ENCODE data around the gene DHRS12.
A peak's percentile ranks its signal among the peaks of the same experiment; 100 is the strongest.

Gene DHRS12, protein sequence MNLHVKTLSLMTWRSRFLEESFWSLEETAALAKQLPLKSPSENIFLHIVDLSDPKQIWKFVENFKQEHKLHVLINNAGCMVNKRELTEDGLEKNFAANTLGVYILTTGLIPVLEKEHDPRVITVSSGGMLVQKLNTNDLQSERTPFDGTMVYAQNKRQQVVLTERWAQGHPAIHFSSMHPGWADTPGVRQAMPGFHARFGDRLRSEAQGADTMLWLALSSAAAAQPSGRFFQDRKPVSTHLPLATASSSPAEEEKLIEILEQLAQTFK

DNA sequence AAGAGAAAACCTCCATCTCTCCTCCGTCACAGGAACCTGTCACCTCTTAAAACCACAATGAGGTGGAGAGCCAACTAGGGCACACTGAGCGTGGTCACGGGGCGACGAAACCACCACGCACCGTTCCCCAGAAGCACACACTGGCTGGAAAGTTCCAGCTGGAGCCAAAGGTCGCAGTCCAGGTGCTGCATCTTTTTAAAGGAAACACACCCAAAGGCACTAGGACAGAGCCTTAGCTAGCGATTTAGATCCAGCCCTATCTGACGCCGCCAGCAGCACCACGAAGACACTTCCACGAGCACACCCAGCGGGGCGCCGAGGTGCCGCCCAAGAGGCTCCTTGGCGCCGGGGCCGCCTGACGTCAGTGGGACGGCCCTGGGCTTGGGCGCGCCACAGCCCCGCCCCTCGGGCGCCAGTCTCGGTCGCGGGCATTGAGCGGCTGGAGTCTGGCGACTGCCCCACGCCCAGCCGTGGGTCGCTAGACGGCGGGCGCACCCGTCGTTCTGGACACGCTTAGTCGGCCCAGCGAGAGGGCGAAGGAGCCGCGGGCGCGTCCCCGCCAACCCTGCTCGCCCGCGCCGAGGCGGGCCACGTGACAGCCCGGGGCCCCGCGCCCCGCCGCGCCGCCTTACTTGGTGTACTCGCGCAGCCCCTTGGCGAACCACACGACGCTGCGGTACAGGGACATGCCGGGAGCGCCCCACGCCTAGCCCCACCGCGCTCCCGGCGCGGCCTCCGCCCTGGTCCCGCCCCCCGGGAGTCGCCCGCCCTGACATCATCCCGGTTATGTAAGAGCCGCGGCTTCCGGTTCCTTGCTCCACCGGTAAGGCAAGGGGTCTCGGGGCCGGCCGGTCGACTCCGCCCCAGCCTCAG is at the start of gene DHRS12:
Gene DHRS12 (minus strand): TSS at position 742 of the 873 bp plus-strand sequence. CDS start 4,504 bp downstream, outside the sequence.
- DNase-seq = peak; percentile 96

DNA sequence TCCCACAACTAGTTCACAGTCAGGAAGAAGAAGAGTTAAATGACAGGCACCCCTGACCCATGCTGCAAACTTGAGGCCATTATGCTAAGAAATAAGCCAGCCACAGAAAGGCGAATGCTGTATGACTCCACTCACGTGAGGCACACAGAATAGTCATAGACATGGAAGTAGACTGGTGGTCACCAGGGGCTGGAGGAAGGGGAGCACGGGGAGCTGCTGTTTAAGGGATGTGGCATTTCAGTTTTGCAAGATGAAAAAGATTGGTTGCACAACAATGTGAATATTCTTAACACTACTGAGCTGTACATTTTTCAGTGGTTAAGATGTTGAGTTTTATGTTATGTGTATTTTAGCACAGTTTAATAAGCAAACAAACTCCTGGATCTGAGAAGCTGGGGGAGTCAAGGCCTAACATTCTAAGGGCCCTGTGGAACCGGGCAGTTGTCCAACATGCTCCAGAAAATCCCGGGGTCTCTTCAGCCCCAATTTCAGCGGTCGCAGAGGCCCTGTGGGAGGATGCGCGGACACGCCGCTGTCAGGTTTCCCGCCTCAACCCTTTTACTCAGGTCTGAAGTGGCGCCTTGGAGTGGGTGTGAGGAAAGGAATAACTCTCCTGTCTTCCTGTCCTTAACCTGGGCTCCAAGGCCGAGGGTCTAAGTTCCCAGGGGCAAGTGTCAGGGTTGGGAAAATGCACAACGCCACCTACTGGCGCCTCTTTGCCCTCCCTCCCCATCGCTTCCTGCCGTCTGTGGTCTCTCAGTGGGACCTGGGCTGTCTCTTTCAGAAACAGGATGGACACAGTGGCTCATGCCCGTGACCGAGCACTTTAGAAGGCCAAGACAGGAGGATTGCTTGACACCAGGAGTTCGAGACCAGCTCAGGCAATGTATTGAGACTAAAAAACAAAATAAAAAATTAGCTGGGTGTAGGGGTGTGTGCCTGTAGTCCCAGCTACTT is 45.5 kb upstream of the DHRS12 start:
- DNase-seq = peak; percentile 61

DNA sequence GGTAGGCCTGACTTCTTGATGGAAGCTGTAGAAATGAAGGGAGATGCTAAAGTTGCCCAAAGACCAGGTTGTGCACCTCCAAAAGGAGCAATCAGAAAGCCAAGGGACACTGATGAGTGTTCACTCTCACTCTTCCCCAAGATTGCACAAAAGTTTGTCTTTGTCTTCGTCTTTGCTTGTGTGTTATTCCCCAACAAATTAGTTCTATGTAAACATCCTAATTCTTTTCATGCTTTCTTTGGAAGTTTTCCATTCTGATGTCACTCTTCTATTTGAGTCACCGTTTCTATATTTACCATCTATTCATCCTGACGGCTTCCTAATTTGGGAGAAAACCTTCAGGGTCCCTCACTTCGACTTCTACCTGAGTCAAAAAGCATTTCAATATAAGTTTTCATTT is 44.7 kb upstream of the DHRS12 start:
- DNase-seq = no peak

DNA sequence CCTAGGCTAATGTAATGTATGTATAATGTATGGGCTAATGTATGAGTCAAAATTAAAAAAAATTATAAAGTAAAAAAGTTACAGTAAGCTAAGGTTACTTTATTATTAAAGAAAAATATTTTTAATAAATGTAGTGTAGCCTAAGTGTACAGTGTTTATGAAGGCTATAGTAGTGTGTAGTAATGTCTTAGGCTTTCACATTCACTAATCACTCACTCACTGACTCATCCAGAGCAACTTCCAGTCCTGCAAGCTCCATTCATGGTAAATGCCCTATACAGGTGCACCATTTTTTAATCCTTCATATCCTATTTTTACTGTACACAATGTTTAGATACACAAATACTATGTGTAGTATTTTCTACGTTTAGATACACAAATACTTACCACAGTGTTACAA is 42.8 kb upstream of the DHRS12 start:
- no peak for DNase-seq

DNA sequence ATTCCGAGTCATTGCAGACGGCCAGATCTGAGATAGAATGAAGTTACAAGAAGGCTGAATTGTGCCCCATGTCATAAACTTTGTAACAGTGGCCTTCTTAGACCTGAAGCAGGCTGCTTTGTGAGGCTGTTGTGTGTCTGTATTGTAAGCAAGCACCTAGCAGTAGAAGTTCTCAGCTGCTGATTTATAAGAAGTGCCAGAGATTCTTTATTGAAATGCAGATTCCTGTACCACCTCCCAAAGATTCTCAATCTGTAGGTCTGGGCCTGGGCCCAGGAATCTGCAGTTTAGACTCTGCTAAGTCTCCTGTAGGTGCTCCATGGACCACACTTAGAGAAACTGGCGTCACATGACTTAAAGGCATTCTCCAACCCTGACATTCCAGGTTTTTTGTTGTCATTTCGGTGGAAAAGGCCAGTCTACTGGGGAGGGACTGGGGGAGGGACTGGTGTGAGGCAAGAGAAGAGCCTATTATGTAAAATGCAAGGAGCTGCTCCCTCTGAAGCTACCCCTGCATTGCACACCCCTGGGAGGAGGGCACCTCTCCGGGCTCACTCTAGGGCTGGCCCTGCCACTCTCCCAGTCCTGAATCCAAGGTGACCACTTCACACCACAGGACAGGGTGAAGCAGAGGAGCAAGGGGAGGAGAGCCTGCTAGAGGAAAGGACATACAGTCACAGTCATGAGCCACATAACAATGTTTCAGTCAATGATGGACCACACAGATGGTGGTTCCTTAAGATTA is 41.8 kb upstream of the DHRS12 start:
- no peak for DNase-seq

DNA sequence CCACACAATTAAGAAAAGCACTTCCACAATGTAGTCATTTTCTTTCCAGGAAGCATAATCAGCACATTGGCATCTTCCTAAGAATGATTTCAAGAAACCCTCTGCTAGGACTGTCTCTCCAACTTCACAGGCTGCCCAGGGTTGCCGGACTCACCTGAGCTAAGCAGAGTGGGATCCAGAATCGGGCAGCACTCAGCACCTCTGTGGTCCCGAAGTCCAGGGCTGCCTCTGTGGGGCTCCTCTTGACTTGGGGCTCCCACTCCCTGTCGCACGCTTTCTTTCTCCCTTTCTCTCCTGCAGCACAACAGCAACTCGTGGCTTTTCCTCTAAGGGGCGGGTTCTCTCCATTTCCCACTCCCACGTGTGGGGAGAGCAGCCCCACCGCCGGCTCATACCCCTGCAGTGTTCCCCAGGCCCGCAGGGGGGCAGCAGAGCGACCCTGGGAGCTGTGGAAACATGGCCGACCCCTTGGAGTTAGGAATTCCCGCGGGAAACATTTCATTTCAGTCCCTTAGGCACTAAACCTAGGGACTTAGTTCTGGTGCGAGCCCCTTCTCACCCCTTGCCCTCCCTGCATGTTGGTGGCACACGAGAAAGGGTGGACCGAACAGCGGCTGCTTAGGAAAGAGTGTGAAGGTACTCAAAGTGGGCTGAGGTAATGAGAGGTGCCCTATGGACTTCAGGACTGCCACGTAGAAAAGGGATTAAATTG is 41.1 kb upstream of the DHRS12 start, which contains the start of gene TMEM272:
Gene TMEM272 (minus strand): TSS at position 316 of the 712 bp plus-strand sequence. CDS start 6,647 bp downstream, outside the sequence.
- DNase-seq = peak; percentile 66

DNA sequence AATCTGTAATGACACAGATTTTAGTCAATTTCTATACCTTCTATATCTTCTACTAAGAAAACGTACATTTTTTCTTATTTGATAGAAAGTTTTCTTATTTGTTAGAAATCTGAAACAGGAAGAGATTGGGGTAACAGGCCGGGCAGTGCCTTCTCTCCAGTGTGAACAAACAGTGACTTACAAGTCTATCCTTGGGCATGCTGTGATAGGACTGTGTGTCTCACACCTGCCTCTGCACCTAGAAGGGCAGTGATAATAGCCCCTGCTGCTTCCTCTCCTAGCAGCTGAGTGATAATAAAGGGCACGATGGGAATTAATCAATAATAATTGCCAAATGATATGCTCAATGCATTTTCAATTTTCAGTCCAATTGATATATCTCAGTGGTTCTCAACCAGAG is 39.6 kb upstream of the DHRS12 start:
- DNase-seq = no peak

DNA sequence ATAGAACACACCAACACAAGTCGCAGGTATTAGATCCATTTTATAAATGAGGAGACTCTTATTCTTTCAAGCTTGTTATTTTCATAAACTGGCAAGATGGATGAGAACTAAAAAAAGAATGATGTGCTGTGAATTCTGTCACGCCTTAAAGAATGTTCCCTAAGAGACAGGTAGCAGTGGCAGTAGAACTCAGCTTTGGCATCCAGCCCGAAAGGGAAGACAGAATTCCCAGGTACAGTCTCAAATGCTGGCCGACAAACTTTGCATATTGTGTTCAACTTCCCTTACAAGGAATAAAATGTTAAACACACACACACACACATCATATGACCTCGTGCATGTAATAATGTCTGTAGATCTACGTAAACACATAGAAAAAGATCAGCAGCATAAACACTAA is 37.8 kb upstream of the DHRS12 start:
- DNase-seq = no peak

DNA sequence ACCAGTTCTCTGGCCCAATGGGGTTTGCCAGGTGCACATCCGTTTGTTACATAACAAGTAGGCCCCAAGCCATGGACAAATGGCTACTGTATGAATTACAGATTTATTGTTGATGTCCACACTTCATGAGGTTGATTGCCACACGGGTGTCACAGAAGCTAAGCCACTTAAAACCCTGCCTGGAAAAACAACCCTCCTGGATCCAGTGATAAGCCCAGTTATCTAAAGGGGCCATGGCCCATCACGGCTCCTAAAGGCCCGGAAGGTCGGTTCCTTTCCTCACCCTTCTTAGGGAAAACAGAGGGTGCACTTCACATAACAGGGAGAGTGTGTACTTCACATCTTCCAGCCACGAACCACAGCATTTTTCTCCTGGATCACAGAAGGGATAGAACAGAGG is 37.0 kb upstream of the DHRS12 start:
- no peak for DNase-seq

DNA sequence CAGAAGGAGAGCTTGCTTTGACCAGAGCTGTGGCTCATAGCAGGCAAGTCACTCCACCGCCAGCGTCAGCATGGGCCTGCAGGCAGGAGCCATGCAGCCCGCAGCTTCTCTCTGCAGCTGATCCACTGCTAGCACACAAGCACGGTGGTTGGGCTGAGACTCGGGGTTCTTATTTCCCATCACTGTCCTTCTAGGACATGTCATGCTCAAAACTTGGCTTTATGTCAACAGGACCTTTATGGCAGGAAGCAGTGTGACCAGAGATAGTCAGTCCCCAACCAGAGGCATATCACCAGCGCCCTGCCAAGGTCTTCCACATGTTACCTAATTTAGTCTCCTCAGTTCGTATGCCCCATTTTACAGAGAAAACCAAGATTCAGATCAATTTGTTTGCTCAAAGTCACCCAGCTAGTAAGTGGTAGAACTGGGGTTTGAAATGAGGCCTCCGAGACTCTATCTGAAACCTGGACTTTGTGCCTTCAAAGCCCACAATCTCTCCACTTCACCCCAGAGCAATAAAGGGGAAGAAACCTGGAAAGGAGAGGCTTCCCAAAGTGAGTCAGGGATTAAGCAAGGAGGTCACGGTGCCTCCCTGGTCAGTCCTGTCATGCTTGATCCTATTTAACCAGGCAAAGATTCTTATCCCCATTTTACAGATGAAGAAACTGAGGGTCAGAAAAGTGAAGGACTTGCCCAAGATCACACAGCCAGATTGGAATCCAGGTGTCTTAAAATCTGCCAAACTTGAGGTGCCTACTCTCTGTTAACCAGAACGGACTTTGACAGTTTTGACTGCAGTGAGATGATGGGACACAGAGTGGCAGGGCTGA is 36.0 kb upstream of the DHRS12 start:
- peak; percentile 90 for DNase-seq

DNA sequence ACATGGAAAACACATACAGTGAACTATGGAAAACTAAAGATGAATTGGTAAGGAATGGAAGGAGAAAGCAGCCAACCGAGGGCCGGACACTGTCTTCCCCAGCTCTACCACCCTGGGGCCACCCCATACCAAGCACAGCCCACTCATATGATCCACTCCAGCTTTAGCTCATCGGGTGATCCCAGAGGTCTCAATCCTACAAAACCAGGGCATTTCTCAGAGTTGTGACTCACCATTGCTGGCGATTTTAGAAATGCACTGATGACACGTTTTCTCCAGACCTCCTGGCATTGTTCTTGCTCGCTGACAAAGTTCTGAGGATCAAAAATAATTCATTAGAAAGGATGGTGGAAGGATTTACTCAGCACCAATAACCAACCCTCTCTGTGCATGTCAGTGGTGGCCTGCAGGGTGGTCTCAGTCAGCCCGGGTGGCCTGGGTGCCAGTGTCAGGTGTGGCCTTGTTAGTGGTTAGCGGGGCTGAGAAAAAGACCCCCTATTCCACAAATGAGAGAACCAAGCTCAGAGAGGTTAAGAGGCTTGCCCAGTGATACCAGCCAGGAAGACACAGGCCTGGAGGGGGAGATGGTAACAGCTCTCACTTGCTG is 34.4 kb upstream of the DHRS12 start:
- no peak for DNase-seq

DNA sequence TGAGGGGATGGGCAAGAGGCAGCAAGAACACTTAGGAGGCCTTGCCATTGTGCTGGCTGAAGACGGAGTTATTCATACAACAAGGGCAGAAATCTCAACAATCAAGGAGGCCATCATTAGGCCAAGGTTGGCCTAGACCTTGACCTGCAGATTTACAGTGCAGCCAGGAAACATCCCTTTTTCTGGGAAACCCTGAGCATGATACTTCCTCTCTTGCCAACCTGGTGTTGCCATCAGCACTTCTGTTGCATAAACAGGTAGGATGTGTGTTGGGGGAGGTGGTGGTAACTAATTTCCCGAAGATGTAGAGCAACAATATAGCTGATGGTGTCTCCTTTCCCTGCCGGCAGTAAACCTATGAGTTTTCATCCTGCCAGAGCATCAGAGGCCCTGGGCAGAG is 33.1 kb upstream of the DHRS12 start:
- DNase-seq = no peak

DNA sequence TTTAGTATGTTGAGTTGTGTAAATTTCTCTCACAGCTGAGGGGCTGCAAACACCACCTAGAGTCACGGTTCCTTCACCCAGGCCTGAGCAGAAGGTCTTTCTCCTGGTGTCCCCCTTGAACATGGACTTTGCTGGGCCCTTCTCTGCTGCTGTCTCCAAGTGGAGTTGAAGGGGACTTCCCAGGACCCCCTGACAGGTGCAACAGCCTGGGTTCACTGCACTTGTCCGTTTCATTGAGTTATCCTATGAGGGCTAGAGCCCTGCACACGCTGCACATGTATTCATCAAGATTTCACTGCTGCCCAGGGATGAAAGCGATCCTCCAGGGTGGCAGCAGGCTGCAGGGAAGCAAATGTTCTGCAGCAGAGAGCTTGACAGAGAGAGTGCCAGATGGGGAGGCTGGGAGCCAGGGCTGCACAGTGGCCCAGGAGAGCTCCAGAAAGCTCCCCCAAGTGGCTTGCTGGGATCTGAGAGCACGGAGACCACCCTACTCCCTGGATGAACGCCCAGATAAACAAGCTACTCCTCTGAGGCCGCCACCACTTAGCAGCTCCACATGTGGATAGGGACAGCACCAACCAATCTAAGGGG is 30.7 kb upstream of the DHRS12 start:
- DNase-seq = no peak

DNA sequence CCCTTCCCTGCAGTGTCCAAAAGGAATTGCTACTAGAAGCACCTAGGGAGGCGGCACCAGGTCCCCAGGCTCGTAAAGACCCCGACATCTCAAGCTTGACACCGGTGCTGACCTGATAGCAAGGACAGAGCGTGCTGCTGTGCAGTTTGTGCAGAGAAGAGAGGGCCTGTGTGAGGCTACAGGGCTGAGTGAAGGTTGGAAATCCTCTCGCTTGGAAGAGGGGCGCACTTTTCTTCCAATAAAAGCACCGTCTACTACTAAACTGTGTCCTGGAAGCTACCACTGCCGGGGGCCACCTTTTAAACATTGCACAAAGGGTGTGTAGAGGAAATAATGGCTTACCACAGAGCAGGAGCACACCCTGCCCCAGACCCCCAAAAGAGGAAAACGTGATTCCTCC is 30.0 kb upstream of the DHRS12 start:
- DNase-seq = peak; percentile 28

DNA sequence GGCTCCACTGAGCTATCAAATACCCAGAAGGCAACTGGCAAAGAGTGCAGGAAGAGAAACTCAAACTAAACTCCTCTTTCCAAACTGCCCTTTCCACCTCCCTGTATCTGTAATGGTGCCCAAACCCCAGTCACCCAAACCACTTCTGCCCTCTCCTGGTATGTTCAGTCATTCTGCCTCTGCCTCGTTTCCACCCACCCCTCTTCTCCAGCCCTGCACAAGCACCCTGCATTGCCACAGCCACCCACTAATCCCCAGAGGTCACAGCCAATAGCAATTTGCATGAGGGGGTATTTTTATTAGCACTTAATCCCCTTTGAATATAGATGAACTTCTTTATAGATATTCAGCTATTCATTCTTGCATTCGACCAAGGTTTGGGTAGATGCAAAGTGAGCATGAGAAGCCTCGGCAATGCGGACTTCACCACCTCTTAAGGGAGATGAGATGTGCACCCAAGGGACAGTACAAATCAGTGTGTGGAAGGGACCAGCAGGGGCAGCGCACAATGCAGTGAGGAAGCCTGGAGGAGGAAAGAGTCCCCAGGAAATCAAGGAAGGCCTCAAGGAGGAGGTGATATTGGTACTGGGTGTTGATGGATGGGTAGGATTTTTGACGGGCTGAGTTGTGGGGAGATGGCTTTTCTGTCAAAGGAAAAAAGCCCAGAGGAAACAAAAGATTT is 28.6 kb upstream of the DHRS12 start:
- peak; percentile 76 for DNase-seq

DNA sequence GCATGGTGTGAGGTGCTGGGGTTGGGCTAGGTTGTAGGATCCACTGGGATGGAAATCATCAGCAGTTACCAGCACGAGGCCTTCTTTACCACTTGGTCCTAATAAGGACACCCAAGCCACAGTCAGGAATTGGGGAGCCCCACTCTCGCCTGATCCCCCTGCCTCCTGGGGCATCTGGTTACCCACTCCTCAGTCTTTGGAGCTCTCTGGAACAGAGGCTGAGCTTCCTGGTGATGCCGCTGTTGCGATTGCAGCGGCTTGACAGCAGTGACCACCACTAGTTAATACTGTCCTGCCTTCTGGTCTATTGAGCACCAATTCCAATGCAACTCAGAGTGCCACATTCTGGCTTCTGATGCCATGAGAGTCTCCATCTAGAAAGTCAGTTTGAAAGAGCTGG is 27.6 kb upstream of the DHRS12 start:
- no peak for DNase-seq

DNA sequence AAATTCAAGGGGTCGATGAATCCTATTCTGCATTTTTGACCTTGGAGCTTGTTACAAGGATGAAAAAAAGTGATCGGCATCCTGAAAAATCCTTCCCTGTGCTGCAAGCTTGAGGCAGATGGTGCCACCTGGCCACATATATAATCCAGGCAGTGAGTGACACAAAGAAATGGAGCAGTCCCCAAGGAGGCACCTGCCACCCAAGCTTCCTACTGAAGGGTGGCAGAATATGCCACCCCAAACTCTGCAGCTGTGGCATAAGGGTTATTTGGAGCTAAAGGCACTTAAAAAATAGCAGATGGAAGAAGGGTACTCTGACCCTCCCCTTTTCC is 25.6 kb upstream of the DHRS12 start:
- DNase-seq = no peak

DNA sequence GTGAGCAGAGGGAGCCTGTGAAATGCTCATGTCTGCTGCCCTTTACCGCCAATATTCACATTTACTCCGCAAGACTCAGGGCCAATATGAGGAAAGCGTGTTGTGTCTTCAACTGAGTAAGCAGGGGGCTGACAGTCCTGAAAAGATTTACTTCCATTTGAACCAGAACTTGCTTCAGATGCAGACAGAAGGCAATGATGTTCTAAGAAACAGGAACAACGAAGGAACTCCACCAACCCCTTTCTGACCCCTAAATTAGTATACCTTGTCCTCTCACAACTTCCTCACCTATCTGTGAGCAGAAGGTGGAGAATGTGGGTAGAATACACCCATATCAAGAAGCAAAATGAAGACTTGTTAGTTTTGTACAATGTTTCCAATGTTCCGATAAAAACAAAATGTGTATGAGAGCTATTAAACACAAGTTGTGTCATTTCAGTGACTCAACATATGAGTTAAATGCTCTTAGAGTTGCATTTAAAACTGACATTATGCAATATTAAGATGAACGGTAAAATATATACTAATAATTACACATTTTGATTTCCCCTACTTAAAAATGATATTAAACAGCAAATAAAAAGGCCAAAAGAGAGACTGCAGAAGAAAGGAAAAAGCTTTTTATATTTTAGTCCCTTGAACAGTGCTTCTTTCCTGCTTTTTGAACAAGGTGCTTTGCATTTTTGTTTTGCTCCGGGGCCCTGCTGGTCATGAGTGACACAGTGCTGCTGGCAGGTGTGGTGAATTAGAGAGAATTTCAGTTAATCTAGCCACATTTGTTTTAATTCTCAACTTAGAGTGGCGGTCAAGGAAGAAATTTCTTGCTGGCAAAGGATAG is 25.0 kb upstream of the DHRS12 start:
- no peak for DNase-seq
